PC-3 (cell line): ENCODE results near the gene AKT1. TPM values are rescaled to one million over a fixed set of nuclear protein-coding genes. Genes with fewer than 3 reads are reported as not detected.

Experiments used
- ATAC-seq: fragments of 200-7000 bp; cut with Tn5 transposase; 2 replicates; pipeline ENCODE4 v1.9.1; 2020; ENCODE audit warnings: mild to moderate bottlenecking, moderate library complexity
- BruUV-seq: library from RNA; stranded (reverse); fragments of 400-500 nt; replicated peaks from 2 replicates; lab custom pipeline; 2021; lab: Mats Ljungman, UMichigan
- CTCF ChIA-PET: fragments of 300-600 bp; sonication (Branson Sonifier 250); formaldehyde crosslinking; loops from one replicate; lab custom pipeline; 2022; ENCODE audit warnings: antibody characterized with exemption; lab: Charles Lee
- POLR2A ChIA-PET: fragments of 300-600 bp; sonication (Branson Sonifier 250); formaldehyde crosslinking; loops from one replicate; lab custom pipeline; 2022; ENCODE audit warnings: antibody characterized with exemption; ENCODE audit not compliant: unreplicated experiment; lab: Charles Lee
- DNase-seq: peaks from one replicate; pipeline ENCODE4 v3.0.0-alpha.2; 2015
- H2AFZ ChIP-seq: fragments of 300-600 bp; sonication (generic); 2 replicates; pipeline ENCODE4 v1.6.0; 2016; ENCODE audit warnings: antibody characterized with exemption, low read length
- H3F3A ChIP-seq: fragments of 300-600 bp; sonication (generic); one replicate; pipeline ENCODE4 v1.6.0; 2017; ENCODE audit warnings: antibody characterized with exemption, low read length, control low read depth, mild to moderate bottlenecking; ENCODE audit not compliant: unreplicated experiment
- H3K27ac ChIP-seq: fragments of 300-600 bp; sonication (generic); 2 replicates; pipeline ENCODE4 v1.5.1; 2016; ENCODE audit warnings: mild to moderate bottlenecking, low read length
- H3K27me3 ChIP-seq: fragments of 300-600 bp; sonication (generic); 2 replicates; pipeline ENCODE4 v1.6.1; 2016; ENCODE audit warnings: low read length, mixed read lengths
- H3K36me3 ChIP-seq: fragments of 300-600 bp; sonication (generic); 2 replicates; pipeline ENCODE4 v1.6.1; 2016; ENCODE audit warnings: low read depth, mixed run types, low read length, mixed read lengths
- H3K4me1 ChIP-seq: fragments of 300-600 bp; sonication (generic); 2 replicates; pipeline ENCODE4 v1.5.1; 2016; ENCODE audit warnings: low read length; ENCODE audit not compliant: insufficient read depth
- H3K4me2 ChIP-seq: fragments of 300-600 bp; sonication (generic); 2 replicates; pipeline ENCODE4 v1.6.0; 2016; ENCODE audit warnings: low read length
- H3K4me3 ChIP-seq: fragments of 300-600 bp; sonication (generic); 2 replicates; pipeline ENCODE4 v1.5.1; 2016; ENCODE audit warnings: mild to moderate bottlenecking, low read length, mixed read lengths
- H3K79me2 ChIP-seq: fragments of 300-600 bp; sonication (generic); 2 replicates; pipeline ENCODE4 v1.6.1; 2017; ENCODE audit warnings: low read length, mixed read lengths
- H3K9ac ChIP-seq: fragments of 300-600 bp; sonication (generic); 2 replicates; pipeline ENCODE4 v1.6.0; 2016; ENCODE audit warnings: mild to moderate bottlenecking, low read length
- H3K9me2 ChIP-seq: fragments of 300-600 bp; sonication (generic); replicated peaks from 2 replicates; pipeline ENCODE4 v1.6.1; 2016; ENCODE audit warnings: mixed run types, low read length, mixed read lengths
- H3K9me3 ChIP-seq: fragments of 300-600 bp; sonication (generic); 2 replicates; pipeline ENCODE4 v1.6.1; 2016; ENCODE audit warnings: low read length, mixed read lengths
- H4K20me1 ChIP-seq: fragments of 300-600 bp; sonication (generic); 2 replicates; pipeline ENCODE4 v1.6.1; 2016; ENCODE audit warnings: low read length, mixed read lengths
- CTCF ChIP-seq: fragments of 300-600 bp; sonication (generic); conservative IDR thresholded peaks from 2 replicates; pipeline ENCODE4 v1.5.1; 2017; ENCODE audit warnings: antibody characterized with exemption, low read depth, mild to moderate bottlenecking, low read length
- EZH2 ChIP-seq: fragments of 300-600 bp; sonication (generic); IDR thresholded peaks from one replicate; pipeline ENCODE4 v1.6.1; 2017; ENCODE audit warnings: antibody characterized with exemption, mild to moderate bottlenecking, low read length; ENCODE audit not compliant: unreplicated experiment
- EZH2phosphoT487 ChIP-seq: fragments of 300-600 bp; sonication (generic); IDR thresholded peaks from 2 replicates; pipeline ENCODE4 v1.6.1; 2018; ENCODE audit warnings: mild to moderate bottlenecking, antibody characterized with exemption, low read length, borderline replicate concordance
- intact Hi-C: fragments of 100-400 bp; cut with micrococcal nuclease; formaldehyde crosslinking; loops from 2 replicates; pipeline ENCODE4 v1.9.0; 2023
- total RNA-seq: library from RNA; depleted of rRNA; stranded (reverse); fragments of >200 nt; gene quantifications from 2 replicates; pipeline ENCODE4 v1.2.3, GENCODE V29; 2014; rRNA removed

Gene AKT1
- total RNA-seq, 1 experiment from 2014 or later, result 196 TPM

- no TSS peak for BruUV-seq
- no peak for DNase-seq
- intact Hi-C loops, result no loop called here
- no peak for ATAC-seq
- H3K9me3 ChIP-seq, result no peaks in the 10 kb centered on the region
- CTCF ChIA-PET, result no interaction called here
- H3K79me2 ChIP-seq, result no peaks in the 10 kb centered on the region
- H3F3A ChIP-seq, result no peaks in the 10 kb centered on the region
- POLR2A ChIA-PET, result no interaction called here
- no peak overlapping the region for H3K27ac ChIP-seq
- no peak overlapping the region for H3K4me3 ChIP-seq
- H4K20me1 ChIP-seq, result no peaks in the 10 kb centered on the region
- H3K36me3 ChIP-seq, result peaks cover 5% of the 10 kb centered on the region; the same call in 1 of the 2 replicates
- TF ChIP-seq EZH2 (no peak), EZH2phosphoT487 (no peak), CTCF (no peak)
- H3K4me1 ChIP-seq, result peaks cover 7% of the 10 kb centered on the region
- H2AFZ ChIP-seq, result no peak overlapping the region
- no peaks in the 10 kb centered on the region for H3K27me3 ChIP-seq
- no peaks in the 10 kb centered on the region for H3K9me2 ChIP-seq
- H3K4me2 ChIP-seq, result no peak overlapping the region
- H3K9ac ChIP-seq, result no peak overlapping the region
Measured at GRCh38 chr14:104721505-104722431, 73.8 kb downstream of the AKT1 start.

Other genes starting within 250 kb of the AKT1 start
- not detected in 2 replicates for gene C14orf180, start 216.0 kb downstream of the AKT1 start, total RNA-seq
- not detected in 2 replicates for gene TMEM179, start 191.0 kb downstream of the AKT1 start, total RNA-seq
- gene INF2, start 106.1 kb downstream of the AKT1 start, total RNA-seq, result 132 and 161 TPM in 2 replicates
- gene ADSS1, start 71.5 kb downstream of the AKT1 start, total RNA-seq, result 7.9 and 8.8 TPM in 2 replicates
- gene SIVA1, start 42.6 kb downstream of the AKT1 start, total RNA-seq, result 375 and 519 TPM in 2 replicates
- 9.2 and 11.3 TPM in 2 replicates for gene ZBTB42, start 5.4 kb upstream of the AKT1 start, total RNA-seq
- gene CEP170B, start 69.5 kb upstream of the AKT1 start, total RNA-seq, result 33.2 and 53.4 TPM in 2 replicates
- 0.04 TPM in 1 of 2 replicates, not detected in the other for gene PLD4, start 129.1 kb upstream of the AKT1 start, total RNA-seq
- gene AHNAK2, start 182.6 kb upstream of the AKT1 start, total RNA-seq, result 25.0 and 31.1 TPM in 2 replicates
- 19.2 and 27.5 TPM in 2 replicates for gene CLBA1, start 190.0 kb upstream of the AKT1 start, total RNA-seq
- 113 and 133 TPM in 2 replicates for gene CDCA4, start 225.3 kb upstream of the AKT1 start, total RNA-seq